GM12878 (cell line): Measurements from ENCODE around the gene ZNF519. TPM values are rescaled to one million over a fixed set of nuclear protein-coding genes. Genes with fewer than 3 reads are reported as not detected.
"Not testable (repeated sequence)": the region's sequence is repeated elsewhere in the genome, so short reads cannot be mapped to it uniquely, and the experiment has no call there.

ENCODE experiments used
- ATAC-seq: fragments of 200-7000 bp; cut with Tn5 transposase; 3 replicates; pipeline ENCODE4 v1.9.1; 2020; ENCODE audit warnings: mild to moderate bottlenecking, moderate library complexity
- BruUV-seq: library from RNA; stranded (reverse); fragments of 400-500 nt; replicated peaks from 2 replicates; lab custom pipeline; 2021; lab: Mats Ljungman, UMichigan
- CTCF ChIA-PET: fragments of 300-600 bp; sonication (Branson Sonifier 250); formaldehyde crosslinking; extraction: SDS; loops from one replicate; lab custom pipeline; 2021; ENCODE audit warnings: inconsistent platforms; lab: Yijun Ruan, JAX
- POLR2A ChIA-PET: fragments of 350-600 bp; formaldehyde crosslinking; extraction: SDS; loops from one replicate; lab custom pipeline; 2021; ENCODE audit warnings: inconsistent platforms; lab: Charles Lee
- RAD21 ChIA-PET: fragments of 300-600 bp; sonication (Branson Sonifier 250); formaldehyde crosslinking; loops from one replicate; lab custom pipeline; 2023; ENCODE audit warnings: antibody characterized with exemption; ENCODE audit not compliant: unreplicated experiment; lab: Charles Lee
- SMC1A ChIA-PET: fragments of 300-600 bp; sonication (Branson Sonifier 250); formaldehyde crosslinking; loops from one replicate; lab custom pipeline; 2023; ENCODE audit not compliant: unreplicated experiment, uncharacterized antibody; lab: Charles Lee
- DNase-seq: peaks from one replicate; pipeline ENCODE4 v3.0.0-alpha.2; 2011; ENCODE audit warnings: low read depth, low spot score
- FAIRE-seq: peaks from 3 replicates; lab custom pipeline; 2011; peaks lifted over from hg19 to GRCh38; lab: Jason Lieb, UNC
- H2AFZ ChIP-seq: 2 replicates; pipeline ENCODE4 v1.6.0; 2011; ENCODE audit warnings: low read depth, low read length, control low read depth; ENCODE audit not compliant: control insufficient read depth
- H3K27ac ChIP-seq: 2 replicates; pipeline ENCODE4 v1.5.1; 2011; ENCODE audit warnings: control low read depth; ENCODE audit not compliant: control insufficient read depth, insufficient read depth
- H3K27me3 ChIP-seq, 2 experiments: replicated peaks in 1 of 2; 2 replicates each; pipeline versions ENCODE4 v1.6.0 to v1.6.1; 2011; ENCODE audit warnings: low read length in 1 of 2; ENCODE audit not compliant: control insufficient read depth in 2 of 2, insufficient read depth in 2 of 2
- H3K36me3 ChIP-seq, 2 experiments: 2 replicates each; pipeline ENCODE4 v1.5.1; 2011; ENCODE audit warnings: low read length in 1 of 2; ENCODE audit not compliant: control insufficient read depth in 2 of 2, insufficient read depth in 2 of 2
- H3K4me1 ChIP-seq: 2 replicates; pipeline ENCODE4 v1.6.1; 2011; ENCODE audit warnings: mild to moderate bottlenecking, low read length, moderate library complexity, mixed read lengths; ENCODE audit not compliant: control insufficient read depth, insufficient read depth
- H3K4me2 ChIP-seq: 2 replicates; pipeline ENCODE4 v1.6.0; 2011; ENCODE audit warnings: control low read depth; ENCODE audit not compliant: control insufficient read depth, insufficient read depth
- H3K4me3 ChIP-seq: fragments of 200-600 bp; sonication (generic); 2 replicates; pipeline ENCODE4 v1.5.1; 2016
- H3K79me2 ChIP-seq: 2 replicates; pipeline ENCODE4 v1.6.0; 2011; ENCODE audit warnings: low read length; ENCODE audit not compliant: control insufficient read depth, insufficient read depth
- H3K9ac ChIP-seq: 2 replicates; pipeline ENCODE4 v1.8.0; 2011; ENCODE audit warnings: low read length, control low read depth, mixed read lengths; ENCODE audit not compliant: control insufficient read depth, insufficient read depth
- H3K9me3 ChIP-seq: replicated peaks from 3 replicates; pipeline ENCODE4 v1.5.1; 2011; ENCODE audit warnings: mild to moderate bottlenecking, low read length; ENCODE audit not compliant: control insufficient read depth, insufficient read depth
- H4K20me1 ChIP-seq: 2 replicates; pipeline ENCODE4 v1.6.0; 2011; ENCODE audit not compliant: control insufficient read depth, insufficient read depth
- EED ChIP-seq: sonication (generic); IDR thresholded peaks from 2 replicates; pipeline ENCODE4 v1.6.1; 2016; ENCODE audit warnings: antibody characterized with exemption, low read depth
- RELA ChIP-seq: fragments of 450-650 bp; IDR thresholded peaks from 2 replicates; pipeline ENCODE4 v1.8.0; 2014; ENCODE audit warnings: borderline replicate concordance; ENCODE audit not compliant: partially characterized antibody
- WGBS: methylation state at CpG from one replicate; pipeline ENCODE4 v1.1.6; 2016; ENCODE audit warnings: low lambda C conversion rate; ENCODE audit not compliant: insufficient replicate concordance, insufficient coverage; ENCODE audit errors: missing lambda C conversion rate; 5-methylcytosine and 5-hydroxymethylcytosine counted together
- in situ Hi-C: fragments of 300-500 bp; cut with MboI; formaldehyde crosslinking; loops from 9 replicates; pipeline ENCODE4 v1.14.3; 2018; ENCODE audit warnings: mixed read lengths
- intact Hi-C: fragments of 100-400 bp; cut with micrococcal nuclease; formaldehyde crosslinking; loops from one replicate; pipeline ENCODE4 v1.14.2; 2022; ENCODE audit not compliant: unreplicated experiment
- polyA plus RNA-seq, 11 experiments: library from polyadenylated mRNA; depleted of rRNA in 4 of 11; unstranded in 6 of 11; stranded (reverse) in 5 of 11; fragments of >200 nt; fragmentation: Nextera tagmentation in 4 of 11; fragmentation: Illumina TruSeq in 1 of 11; extraction: Ambion mirVana in 4 of 11; extraction: Trizol in 1 of 11; gene quantifications; 1 replicate in 1 of 11; 2 replicates in 10 of 11; pipeline versions ENCODE4 v1.2.1 to v1.2.3, GENCODE V29; 2011 to 2016; ENCODE audit warnings: inconsistent platforms in 2 of 11, missing spikeins in 2 of 11, low read depth in 1 of 11
- total RNA-seq, 4 experiments: library from RNA; depleted of rRNA in 3 of 4; stranded (reverse); fragments of >200 nt in 3 of 4; fragmentation: Illumina TruSeq in 1 of 4; extraction: Trizol in 1 of 4; gene quantifications; 2 replicates each; pipeline versions ENCODE4 v1.2.1 to v1.2.3, GENCODE V29; 2013 to 2021

The ZNF519 gene
- total and polyA plus RNA-seq, 10 of the 15 experiments (the other 5 are each of a cell fraction or from before 2014, with no cell fraction given) = 8.9 to 24.2 (median 13.8) TPM

DNA sequence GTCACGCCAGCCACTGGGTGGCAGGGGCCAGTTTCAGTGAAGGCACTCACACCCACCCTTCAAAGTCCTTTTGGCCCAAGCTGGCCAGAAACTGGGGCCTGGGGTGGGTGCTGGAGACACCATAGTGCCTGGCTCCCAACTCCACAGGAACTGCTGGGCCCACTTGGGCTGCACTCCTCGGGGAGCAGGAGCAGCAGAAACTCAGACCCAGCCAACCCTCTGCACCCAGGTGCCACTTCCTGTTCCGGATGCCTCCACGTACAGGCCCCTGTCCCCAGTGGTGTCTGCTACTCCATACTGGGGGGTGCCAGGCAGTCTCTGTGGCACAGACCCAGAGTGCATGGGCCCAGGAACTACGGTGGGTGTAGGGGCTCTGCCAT lies 42.5 kb upstream of the ZNF519 start (continued):
- no peak for TF ChIP-seq RELA
- no peak for TF ChIP-seq EED

DNA sequence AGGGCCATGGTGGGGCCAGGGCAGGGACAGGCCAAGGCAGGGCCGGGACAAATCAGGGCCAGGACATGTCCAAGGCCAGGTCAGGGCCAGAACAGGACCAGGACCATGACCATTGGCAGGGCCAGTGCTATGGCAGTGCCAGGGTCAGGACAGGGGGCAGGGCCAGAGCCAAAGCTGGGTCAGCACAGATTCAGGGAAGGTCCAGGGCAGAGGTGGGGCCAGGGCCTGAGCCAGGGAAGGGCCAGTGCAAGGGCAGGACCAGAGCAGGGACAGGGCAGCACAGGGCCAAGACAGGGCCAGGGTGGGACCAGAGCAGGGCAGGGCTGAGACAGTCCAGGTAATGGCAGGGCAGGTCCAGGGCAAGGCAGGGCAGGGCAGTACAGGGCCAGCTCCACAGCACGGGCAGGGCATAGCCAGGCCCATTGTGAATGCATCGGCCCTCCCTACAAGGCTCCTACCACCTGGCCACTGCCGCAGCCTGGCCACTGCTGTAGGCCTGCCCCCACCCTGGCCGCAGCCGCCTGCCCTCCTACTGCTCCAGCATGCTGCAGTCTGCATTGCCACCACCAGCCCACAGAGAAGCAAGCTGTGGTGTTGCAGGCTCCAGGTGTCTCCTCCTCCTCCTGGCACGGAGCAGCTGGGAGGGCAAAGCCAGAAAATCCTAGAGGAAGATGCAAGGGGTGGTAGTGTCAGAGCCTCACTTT lies 41.9 kb upstream of the ZNF519 start:
- H3K4me2 ChIP-seq, H3K9ac ChIP-seq, H3K4me3 ChIP-seq, FAIRE-seq, H3K4me1 ChIP-seq, BruUV-seq, H3K27me3 ChIP-seq, H3K79me2 ChIP-seq, RAD21 ChIA-PET, H3K36me3 ChIP-seq, H4K20me1 ChIP-seq, SMC1A ChIA-PET, DNase-seq, in situ Hi-C loops, H2AFZ ChIP-seq, H3K9me3 ChIP-seq, H3K27ac ChIP-seq, CTCF ChIA-PET, ATAC-seq, intact Hi-C loops, POLR2A ChIA-PET: not testable (repeated sequence)
- 65% methylated on average over 6 of the region's 7 CpGs for WGBS

DNA sequence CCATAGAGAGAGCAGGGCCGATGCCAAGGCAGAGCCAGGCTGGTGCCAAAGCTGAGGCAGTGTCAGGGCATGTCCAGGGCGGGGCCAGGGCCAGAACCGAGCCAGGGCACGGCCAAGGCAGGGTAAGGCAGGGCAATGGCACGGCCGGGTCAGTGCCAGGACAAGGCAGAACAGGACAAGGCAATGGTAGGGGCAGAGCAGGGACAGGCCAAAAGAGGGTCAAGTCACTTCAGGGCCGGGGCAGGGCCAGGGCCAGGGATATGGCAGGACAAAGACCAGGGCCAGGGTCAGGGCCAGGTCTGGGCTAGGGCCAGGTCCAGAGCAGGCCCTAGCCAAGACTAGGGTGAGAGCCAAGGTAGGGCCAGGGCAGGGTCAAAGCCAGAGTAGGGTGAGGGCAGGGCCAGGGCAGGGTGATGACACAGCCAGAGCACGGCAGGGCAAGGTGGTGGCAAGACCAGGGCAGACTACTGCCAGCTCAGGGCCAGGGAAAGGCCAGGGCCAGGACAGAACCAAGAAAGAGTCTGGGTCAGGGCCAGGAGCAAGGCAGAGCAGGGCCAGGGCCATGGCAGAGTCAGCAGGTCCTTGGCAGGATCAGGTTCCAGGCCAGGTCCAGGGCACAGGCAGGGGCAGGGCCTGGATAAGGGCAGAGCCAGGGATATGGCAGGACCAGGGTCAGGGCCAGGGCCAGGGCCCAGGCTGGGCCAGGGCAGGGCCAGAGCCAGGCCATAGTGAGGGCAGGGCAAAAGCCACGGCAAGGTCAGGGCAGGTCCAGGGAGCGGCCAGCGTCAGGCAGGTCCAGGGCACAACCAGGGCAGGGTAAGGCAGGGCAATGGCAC lies 41.1 kb upstream of the ZNF519 start:
- H3K4me1 ChIP-seq, H3K36me3 ChIP-seq, POLR2A ChIA-PET, FAIRE-seq, ATAC-seq, intact Hi-C loops, H3K27ac ChIP-seq, H2AFZ ChIP-seq, RAD21 ChIA-PET, H3K27me3 ChIP-seq, H4K20me1 ChIP-seq, SMC1A ChIA-PET, in situ Hi-C loops, H3K79me2 ChIP-seq, BruUV-seq, H3K4me2 ChIP-seq, CTCF ChIA-PET, DNase-seq, H3K9me3 ChIP-seq, H3K9ac ChIP-seq, H3K4me3 ChIP-seq: not testable (repeated sequence)
- WGBS = 26% methylated on average over 10 of the region's 11 CpGs

DNA sequence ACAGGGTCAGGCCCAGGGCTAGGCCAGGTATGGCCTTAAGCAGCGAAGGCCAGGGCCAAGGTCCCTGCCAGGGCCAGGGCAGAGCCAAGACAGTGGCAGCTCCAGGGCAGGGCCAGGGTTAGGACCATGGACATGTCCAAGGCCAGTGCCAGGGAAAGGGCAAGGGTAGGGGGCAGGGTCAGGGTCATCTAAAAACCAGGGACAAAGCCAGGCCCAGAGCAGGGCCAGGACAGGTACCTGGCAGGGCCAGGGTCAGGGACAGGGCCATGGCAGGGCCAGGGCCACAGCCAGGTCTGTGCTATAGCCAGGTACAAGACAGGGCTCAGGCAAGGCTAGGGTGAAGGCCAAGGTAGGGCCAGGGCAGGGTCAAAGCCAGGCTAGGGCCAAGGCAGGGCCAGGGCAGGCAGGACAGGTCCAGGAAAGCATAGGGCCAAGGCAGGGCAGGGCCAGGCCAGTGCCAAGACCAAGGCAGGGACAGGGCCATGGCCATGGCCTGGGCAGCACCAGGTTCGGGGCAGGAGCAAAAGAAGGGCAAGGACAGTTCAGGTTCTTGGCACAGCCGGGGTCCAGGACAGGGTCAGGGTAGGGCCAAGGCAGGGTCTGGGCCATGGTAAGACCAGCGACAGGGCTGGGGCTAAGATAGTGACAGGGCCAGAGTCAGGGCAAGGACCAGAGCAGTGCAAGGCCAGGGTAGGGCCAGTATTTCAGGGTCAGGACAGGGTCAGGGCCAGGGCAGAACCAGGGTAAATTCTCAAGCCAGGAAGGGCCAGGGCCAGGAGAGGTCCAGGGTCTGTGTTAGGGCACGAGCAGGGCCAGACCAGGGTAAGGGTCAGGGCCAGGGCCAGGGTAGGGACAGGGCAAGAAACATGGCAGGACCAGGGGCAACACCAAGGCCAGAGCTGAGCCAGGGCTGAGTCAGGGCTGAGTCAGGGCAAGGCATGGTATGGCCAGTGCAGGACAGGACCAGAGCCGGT lies 40.2 kb upstream of the ZNF519 start:
- DNase-seq, H3K27ac ChIP-seq, SMC1A ChIA-PET, H3K9me3 ChIP-seq, ATAC-seq, H3K4me3 ChIP-seq, H4K20me1 ChIP-seq, intact Hi-C loops, in situ Hi-C loops, FAIRE-seq, RAD21 ChIA-PET, CTCF ChIA-PET, POLR2A ChIA-PET, H3K79me2 ChIP-seq, H3K4me1 ChIP-seq, H3K36me3 ChIP-seq, H3K4me2 ChIP-seq, BruUV-seq, H3K27me3 ChIP-seq, H2AFZ ChIP-seq, H3K9ac ChIP-seq: not testable (repeated sequence)
- 31% methylated on average over 5 of the region's 6 CpGs for WGBS
